Common myeloid progenitor, CD34-positive (primary cell): Measurements from ENCODE around the gene CC2D1B.

Experiments used
- CTCF ChIA-PET: fragments of 350-600 bp; sonication (Branson Sonifier 250); formaldehyde crosslinking; loops from one replicate; lab custom pipeline; 2021; ENCODE audit warnings: antibody characterized with exemption; lab: Charles Lee
- POLR2A ChIA-PET: fragments of 350-600 bp; sonication (Branson Sonifier 250); formaldehyde crosslinking; loops from one replicate; lab custom pipeline; 2021; ENCODE audit warnings: antibody characterized with exemption; lab: Charles Lee
- DNase-seq, 3 donors: peaks; one replicate each; pipeline versions ENCODE4 v3.0.0 to v3.0.0-alpha.2; 2013
- H3K27ac ChIP-seq, 2 experiments: 1 replicate in 1 of 2; 2 replicates in 1 of 2; pipeline ENCODE4 v1.7.0; 2013; ENCODE audit warnings: inconsistent platforms in 2 of 2, low read length in 2 of 2, mild to moderate bottlenecking in 2 of 2, low read depth in 1 of 2, moderate library complexity in 1 of 2; ENCODE audit not compliant: severe bottlenecking in 2 of 2, insufficient read depth in 1 of 2, poor library complexity in 1 of 2
- H3K27me3 ChIP-seq, 5 experiments: replicated peaks in 2 of 5; 1 replicate in 3 of 5; 2 replicates in 2 of 5; pipeline versions ENCODE4 v1.6.1 to v1.7.0; 2013; ENCODE audit warnings: low read length in 4 of 5, mild to moderate bottlenecking in 2 of 5, moderate library complexity in 2 of 5, inconsistent platforms in 1 of 5; ENCODE audit not compliant: insufficient read depth in 5 of 5, control insufficient read depth in 4 of 5
- H3K36me3 ChIP-seq, 4 experiments: 1 replicate in 2 of 4; 2 replicates in 2 of 4; pipeline versions ENCODE4 v1.6.1 to v1.7.0; 2013; ENCODE audit warnings: low read length in 3 of 4, control low read depth in 1 of 4, mild to moderate bottlenecking in 1 of 4; ENCODE audit not compliant: control insufficient read depth in 4 of 4, insufficient read depth in 4 of 4
- H3K4me1 ChIP-seq, 4 experiments: 1 replicate in 3 of 4; 2 replicates in 1 of 4; pipeline versions ENCODE4 v1.6.1 to v1.7.1; 2013; ENCODE audit warnings: low read length in 3 of 4, mild to moderate bottlenecking in 3 of 4, control low read depth in 1 of 4, inconsistent platforms in 1 of 4, moderate library complexity in 1 of 4; ENCODE audit not compliant: control insufficient read depth in 4 of 4, insufficient read depth in 4 of 4; ENCODE audit errors: control extremely low read depth in 1 of 4
- H3K4me3 ChIP-seq, 7 experiments: 1 replicate in 4 of 7; 2 replicates in 3 of 7; pipeline versions ENCODE4 v1.5.1 to v1.7.0; 2013; ENCODE audit warnings: mild to moderate bottlenecking in 7 of 7, low read length in 6 of 7, moderate library complexity in 6 of 7, inconsistent platforms in 2 of 7, low read depth in 2 of 7, control low read depth in 1 of 7; ENCODE audit not compliant: insufficient read depth in 4 of 7, control insufficient read depth in 1 of 7; ENCODE audit errors: extremely low read depth in 1 of 7
- H3K9me3 ChIP-seq, 5 experiments: 1 replicate in 4 of 5; 2 replicates in 1 of 5; pipeline versions ENCODE4 v1.6.1 to v1.7.1; 2013; ENCODE audit warnings: low read length in 4 of 5, mild to moderate bottlenecking in 2 of 5, inconsistent platforms in 1 of 5, low read depth in 1 of 5, moderate library complexity in 1 of 5; ENCODE audit not compliant: control insufficient read depth in 4 of 5, insufficient read depth in 2 of 5; ENCODE audit errors: control extremely low read depth in 1 of 5
- WGBS: methylation state at CpG from one replicate; pipeline ENCODE4 v1.1.5; 2013; ENCODE audit not compliant: insufficient coverage; 5-methylcytosine and 5-hydroxymethylcytosine counted together

The CC2D1B gene

GRCh38 chr1:52337439-52337838 is 28.6 kb downstream of the CC2D1B start:
- H3K9me3 ChIP-seq, result no peaks in the 10 kb centered on the region
- no peak overlapping the region for H3K27ac ChIP-seq
- no peaks in the 10 kb centered on the region for H3K27me3 ChIP-seq
- no peak for DNase-seq
- no peak overlapping the region for H3K4me3 ChIP-seq
- H3K4me1 ChIP-seq, result no peaks in the 10 kb centered on the region
- 100% methylated on average over 1 of the region's 2 CpGs for WGBS
- ChIA-PET CTCF (no interaction called here), POLR2A (no interaction called here)
- H3K36me3 ChIP-seq, result peaks cover 0 to 8% (median 1%) of the 10 kb centered on the region in 4 experiments

GRCh38 chr1:52334906-52335528 is 31.0 kb downstream of the CC2D1B start:
- Histone ChIP-seq H3K4me3 (no peak overlapping the region), H3K27me3 (no peaks in the 10 kb centered on the region), H3K36me3 (peaks cover 0 to 6% (median 1%) of the 10 kb centered on the region in 4 experiments), H3K4me1 (peaks cover 0 to 5% (median 0%) of the 10 kb centered on the region in 4 experiments), H3K27ac (no peak overlapping the region), H3K9me3 (no peaks in the 10 kb centered on the region)
- POLR2A ChIA-PET, result no interaction called here
- 96% methylated on average over 2 of the region's 3 CpGs for WGBS
- CTCF ChIA-PET, result interaction anchor here (0.5 to 0.6 kb wide), 2 partner anchors 130 to 1783 kb away, joined by 3 read pairs; no protein-coding TSS in a partner anchor
- DNase-seq, result no peak

DNA sequence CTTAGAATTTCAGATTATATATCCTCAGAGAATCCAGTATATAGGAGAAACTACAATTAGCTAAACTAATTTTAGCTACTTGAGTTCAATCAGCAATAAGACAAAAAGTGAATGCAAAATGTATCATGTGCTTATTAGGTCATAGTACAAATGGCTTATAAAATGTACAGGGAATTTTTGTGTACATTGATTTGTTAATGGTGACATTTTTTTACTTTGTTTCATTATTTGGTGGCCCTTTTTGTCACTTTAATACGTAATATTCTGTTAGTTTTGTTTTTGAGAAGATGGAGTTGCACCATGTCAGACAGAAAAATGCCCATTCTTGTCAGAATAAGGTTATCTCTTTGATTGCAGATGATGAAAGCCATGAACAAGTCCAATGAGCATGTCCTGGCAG is 33.6 kb downstream of the CC2D1B start:
- H3K27ac ChIP-seq, result no peak overlapping the region
- no peak for DNase-seq
- POLR2A ChIA-PET, result no interaction called here
- no peaks in the 10 kb centered on the region for H3K27me3 ChIP-seq
- H3K9me3 ChIP-seq, result no peaks in the 10 kb centered on the region
- CTCF ChIA-PET, result interaction anchor here (0.6 kb wide), 2 partner anchors 16 to 18 kb away, joined by 3 read pairs; no protein-coding TSS in a partner anchor
- WGBS, result no CpG with 5 or more reads among the region's 1 CpG
- peaks cover 0 to 5% (median 1%) of the 10 kb centered on the region in 4 experiments for H3K36me3 ChIP-seq
- peaks cover 0 to 8% (median 0%) of the 10 kb centered on the region in 4 experiments for H3K4me1 ChIP-seq
- H3K4me3 ChIP-seq, result no peak overlapping the region

GRCh38 chr1:52328615-52329014 is 37.4 kb downstream of the CC2D1B start:
- no peak overlapping the region for H3K4me3 ChIP-seq
- ChIA-PET POLR2A (no interaction called here), CTCF (no interaction called here)
- H3K4me1 ChIP-seq, result peaks cover 0 to 8% (median 0%) of the 10 kb centered on the region in 4 experiments
- DNase-seq, result no peak
- H3K9me3 ChIP-seq, result no peaks in the 10 kb centered on the region
- no peaks in the 10 kb centered on the region for H3K27me3 ChIP-seq
- H3K27ac ChIP-seq, result no peak overlapping the region
- WGBS, result no CpG with 5 or more reads among the region's 1 CpG
- no peaks in the 10 kb centered on the region for H3K36me3 ChIP-seq

DNA sequence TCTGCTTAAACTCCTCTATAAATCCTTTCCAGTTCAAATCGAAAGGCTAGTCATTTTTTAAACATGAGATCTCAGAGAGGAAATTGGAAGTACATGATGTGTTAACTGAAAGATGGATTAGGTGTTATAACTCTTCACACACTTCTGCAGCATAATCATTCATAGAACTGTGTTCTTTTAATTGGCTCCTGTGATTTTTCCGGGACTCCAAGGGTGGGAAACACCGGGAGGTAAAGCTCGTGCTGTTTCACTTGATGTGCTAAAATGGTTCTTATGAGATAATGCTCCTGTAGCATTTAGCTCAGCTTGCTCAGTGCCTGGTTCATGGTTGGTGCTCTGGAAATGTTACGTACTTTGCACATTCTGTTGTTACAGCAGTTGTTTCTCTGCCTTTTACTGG is 40.2 kb downstream of the CC2D1B start:
- H3K36me3 ChIP-seq, result no peaks in the 10 kb centered on the region
- no peak overlapping the region for H3K27ac ChIP-seq
- H3K9me3 ChIP-seq, result no peaks in the 10 kb centered on the region
- 100% methylated on average over 3 of the region's 5 CpGs for WGBS
- peaks cover 0 to 8% (median 0%) of the 10 kb centered on the region in 4 experiments for H3K4me1 ChIP-seq
- POLR2A ChIA-PET, result no interaction called here
- H3K4me3 ChIP-seq, result no peak overlapping the region
- no peaks in the 10 kb centered on the region for H3K27me3 ChIP-seq
- no peak for DNase-seq
- CTCF ChIA-PET, result interaction anchor here (1.1 kb wide), 1 partner anchor 23 kb away, joined by 3 read pairs; no protein-coding TSS in a partner anchor

DNA sequence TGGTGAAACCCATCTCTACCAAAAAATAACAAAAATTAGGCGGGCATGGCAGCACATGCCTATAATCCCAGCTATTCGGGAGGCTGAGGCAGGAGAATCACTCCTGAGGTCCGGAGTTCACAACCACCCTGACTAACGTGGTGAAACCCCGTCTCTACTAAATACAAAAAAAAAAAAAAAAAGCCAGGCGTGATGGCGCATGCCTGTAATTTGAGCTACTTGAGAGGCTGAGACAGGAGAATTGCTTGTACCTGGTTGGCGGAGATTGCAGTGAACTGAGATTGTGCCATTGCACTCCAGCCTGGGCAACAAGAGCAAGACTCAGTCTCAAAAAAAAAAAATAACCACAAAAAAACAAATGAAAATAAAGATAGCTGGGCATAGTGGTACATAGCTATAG is 42.3 kb downstream of the CC2D1B start:
- Histone ChIP-seq H3K9me3 (no peaks in the 10 kb centered on the region), H3K36me3 (no peaks in the 10 kb centered on the region), H3K4me3 (no peak overlapping the region), H3K27ac (no peak overlapping the region), H3K27me3 (no peaks in the 10 kb centered on the region), H3K4me1 (no peaks in the 10 kb centered on the region)
- WGBS, result 100% methylated on average over 2 of the region's 8 CpGs
- ChIA-PET POLR2A (no interaction called here), CTCF (no interaction called here)
- DNase-seq, result no peak

GRCh38 chr1:52321061-52321460 is 44.9 kb downstream of the CC2D1B start:
- POLR2A ChIA-PET, result interaction anchor here (0.6 kb wide), 1 partner anchor 11 kb away, joined by 6 read pairs; no protein-coding TSS in a partner anchor
- Histone ChIP-seq H3K4me3 (no peak overlapping the region), H3K27me3 (no peaks in the 10 kb centered on the region), H3K9me3 (no peaks in the 10 kb centered on the region), H3K36me3 (no peaks in the 10 kb centered on the region), H3K27ac (no peak overlapping the region), H3K4me1 (no peaks in the 10 kb centered on the region)
- CTCF ChIA-PET, result no interaction called here
- 94% methylated on average over 2 of the region's 2 CpGs for WGBS
- no peak for DNase-seq
